SK-N-SH (cell line): Measurements from ENCODE around the gene LAMP5. TPM values are rescaled to one million over a fixed set of nuclear protein-coding genes. Genes with fewer than 3 reads are reported as not detected.

ENCODE experiments used
- CTCF ChIA-PET: fragments of 300-600, 350-600 bp; formaldehyde crosslinking; extraction: SDS; loops from one replicate; lab custom pipeline; 2021; lab: Yijun Ruan, JAX
- POLR2A ChIA-PET: fragments of 350-600 bp; sonication (Branson Sonifier 250); formaldehyde crosslinking; extraction: SDS; loops from one replicate; lab custom pipeline; 2020; ENCODE audit warnings: antibody characterized with exemption, inconsistent platforms; lab: Yijun Ruan, JAX
- DNase-seq: peaks from one replicate; pipeline ENCODE4 v3.0.0; 2012
- H2AFZ ChIP-seq: fragments of 200-600 bp; sonication (generic); 2 replicates; pipeline ENCODE4 v1.8.1; 2016; ENCODE audit warnings: antibody characterized with exemption, mild to moderate bottlenecking, low read depth
- H3F3A ChIP-seq: fragments of 200-600 bp; sonication (generic); replicated peaks from 2 replicates; pipeline ENCODE3; 2016; ENCODE audit warnings: antibody characterized with exemption, mild to moderate bottlenecking; ENCODE audit not compliant: insufficient read depth
- H3K27ac ChIP-seq, 2 experiments: fragments of 200-500 bp in 1 of 2; fragments of 200-600 bp in 1 of 2; sonication (Bioruptor generic) in 1 of 2; sonication (generic), shearing (Covaris generic) in 1 of 2; 2 replicates each; pipeline versions ENCODE4 v1.5.1 to v1.6.1; 2014 to 2016; ENCODE audit warnings: low read depth in 2 of 2, inconsistent platforms in 1 of 2, low read length in 1 of 2, mild to moderate bottlenecking in 1 of 2, mixed read lengths in 1 of 2
- H3K27me3 ChIP-seq: fragments of 200-600 bp; sonication (generic), shearing (Covaris generic); 2 replicates; pipeline ENCODE4 v1.6.1; 2016; ENCODE audit warnings: mixed run types; ENCODE audit not compliant: insufficient read depth
- H3K36me3 ChIP-seq, 2 experiments: fragments of 200-500 bp in 1 of 2; fragments of 200-600 bp in 1 of 2; sonication (Bioruptor generic) in 1 of 2; sonication (generic) in 1 of 2; replicated peaks in 1 of 2; 2 replicates each; pipeline versions ENCODE3 to v1.5.1; 2014 to 2016; ENCODE audit warnings: low read length in 1 of 2, mild to moderate bottlenecking in 1 of 2; ENCODE audit not compliant: insufficient read depth in 2 of 2, control insufficient read depth in 1 of 2
- H3K4me1 ChIP-seq, 2 experiments: fragments of 200-500 bp in 1 of 2; fragments of 200-600 bp in 1 of 2; sonication (Bioruptor generic) in 1 of 2; sonication (generic), shearing (Covaris generic) in 1 of 2; 2 replicates each; pipeline versions ENCODE4 v1.5.1 to v1.6.1; 2014 to 2016; ENCODE audit warnings: low read depth in 1 of 2, low read length in 1 of 2, mixed run types in 1 of 2; ENCODE audit not compliant: insufficient read depth in 2 of 2, control insufficient read depth in 1 of 2
- H3K4me2 ChIP-seq: fragments of 200-600 bp; sonication (generic), shearing (Covaris generic); 2 replicates; pipeline ENCODE4 v1.6.1; 2017; ENCODE audit warnings: mixed run types
- H3K4me3 ChIP-seq, 2 experiments: fragments of 200-500 bp in 1 of 2; fragments of 200-600 bp in 1 of 2; sonication (Bioruptor generic) in 1 of 2; sonication (generic), shearing (Covaris generic) in 1 of 2; 2 replicates each; pipeline versions ENCODE4 v1.5.1 to v1.8.1; 2014 to 2016; ENCODE audit warnings: low read depth in 2 of 2, inconsistent platforms in 1 of 2, low read length in 1 of 2, mild to moderate bottlenecking in 1 of 2, mixed read lengths in 1 of 2, moderate library complexity in 1 of 2
- H3K79me2 ChIP-seq: fragments of 200-600 bp; sonication (generic); 2 replicates; pipeline ENCODE4 v1.8.1; 2017; ENCODE audit warnings: mild to moderate bottlenecking; ENCODE audit not compliant: insufficient read depth
- H3K9ac ChIP-seq: fragments of 200-600 bp; sonication (generic); 2 replicates; pipeline ENCODE4 v1.6.1; 2017; ENCODE audit warnings: mixed run types
- H3K9me2 ChIP-seq: fragments of 200-600 bp; sonication (generic); 2 replicates; pipeline ENCODE4 v1.6.1; 2017; ENCODE audit warnings: mixed run types
- H3K9me3 ChIP-seq: fragments of 200-600 bp; sonication (generic); 2 replicates; pipeline ENCODE4 v1.6.1; 2017; ENCODE audit warnings: mixed run types, mild to moderate bottlenecking, moderate library complexity
- H4K20me1 ChIP-seq: fragments of 200-600 bp; sonication (generic); 2 replicates; pipeline ENCODE4 v1.6.1; 2017; ENCODE audit warnings: mild to moderate bottlenecking, mixed run types; ENCODE audit not compliant: insufficient read depth
- ELF1 ChIP-seq: IDR thresholded peaks from 2 replicates; pipeline ENCODE4 v1.4.0; 2012
- EP300 ChIP-seq, 2 experiments: IDR thresholded peaks; 2 replicates each; pipeline versions ENCODE4 v1.4.0 to v1.6.1; 2012; ENCODE audit warnings: borderline replicate concordance in 1 of 2, low read depth in 1 of 2, low read length in 1 of 2
- EZH2phosphoT487 ChIP-seq: fragments of 200-600 bp; sonication (generic); IDR thresholded peaks from 2 replicates; pipeline ENCODE4 v1.6.1; 2017; ENCODE audit warnings: low read depth, mixed run types, mild to moderate bottlenecking, antibody characterized with exemption, moderate library complexity, borderline replicate concordance
- FOSL2 ChIP-seq: IDR thresholded peaks from 2 replicates; pipeline ENCODE4 v1.4.0; 2012; ENCODE audit warnings: low read depth, mild to moderate bottlenecking, moderate library complexity, borderline replicate concordance
- JUND ChIP-seq: IDR thresholded peaks from 2 replicates; pipeline ENCODE4 v1.4.0; 2012
- MEF2A ChIP-seq: IDR thresholded peaks from 2 replicates; pipeline ENCODE4 v1.4.0; 2012; ENCODE audit warnings: low read depth, borderline replicate concordance
- NRF1 ChIP-seq: IDR thresholded peaks from 2 replicates; pipeline ENCODE4 v1.6.1; 2012; ENCODE audit warnings: low read depth, mild to moderate bottlenecking, low read length
- RAD21 ChIP-seq: IDR thresholded peaks from 2 replicates; pipeline ENCODE4 v1.6.1; 2012; ENCODE audit warnings: mild to moderate bottlenecking, low read length
- RCOR1 ChIP-seq: fragments of 150-350 bp; IDR thresholded peaks from 2 replicates; pipeline ENCODE4 v1.6.1; 2017; ENCODE audit warnings: antibody characterized with exemption, low read length
- SMC3 ChIP-seq: IDR thresholded peaks from 2 replicates; pipeline ENCODE4 v1.6.1; 2012; ENCODE audit warnings: low read depth, low read length, improper control_type of control experiment
- TCF12 ChIP-seq: IDR thresholded peaks from 2 replicates; pipeline ENCODE4 v1.4.0; 2012
- TEAD4 ChIP-seq: IDR thresholded peaks from 2 replicates; pipeline ENCODE4 v1.4.0; 2012; ENCODE audit warnings: mild to moderate bottlenecking, borderline replicate concordance; ENCODE audit not compliant: insufficient read depth
- WGBS: methylation state at CpG from one replicate; pipeline ENCODE4 v1.1.6; 2017; ENCODE audit warnings: low lambda C conversion rate; 5-methylcytosine and 5-hydroxymethylcytosine counted together
- polyA plus RNA-seq, 3 experiments: library from polyadenylated mRNA; depleted of rRNA; stranded (reverse); fragments of >200 nt; gene quantifications; 2 replicates each; pipeline ENCODE4 v1.2.3, GENCODE V29; 2012
- TF ChIP-seq, protein P1 (sequence below): fragments of 150-350 bp; IDR thresholded peaks from 2 replicates; pipeline ENCODE4 v1.6.1; 2017; ENCODE audit warnings: antibody characterized with exemption, low read length, low read depth, borderline replicate concordance
- TF ChIP-seq, protein P2 (sequence below): IDR thresholded peaks from 2 replicates; pipeline ENCODE4 v1.4.0; 2012; ENCODE audit warnings: low read depth, borderline replicate concordance
- TF ChIP-seq, protein P3 (sequence below): fragments of 150-350 bp; IDR thresholded peaks from 2 replicates; pipeline ENCODE4 v1.6.1; 2016; ENCODE audit warnings: mild to moderate bottlenecking, low read depth, low read length

Gene LAMP5
- polyA plus RNA-seq, 1 of the 3 experiments (the other 2 are of a cell fraction): 4.8 TPM

DNA sequence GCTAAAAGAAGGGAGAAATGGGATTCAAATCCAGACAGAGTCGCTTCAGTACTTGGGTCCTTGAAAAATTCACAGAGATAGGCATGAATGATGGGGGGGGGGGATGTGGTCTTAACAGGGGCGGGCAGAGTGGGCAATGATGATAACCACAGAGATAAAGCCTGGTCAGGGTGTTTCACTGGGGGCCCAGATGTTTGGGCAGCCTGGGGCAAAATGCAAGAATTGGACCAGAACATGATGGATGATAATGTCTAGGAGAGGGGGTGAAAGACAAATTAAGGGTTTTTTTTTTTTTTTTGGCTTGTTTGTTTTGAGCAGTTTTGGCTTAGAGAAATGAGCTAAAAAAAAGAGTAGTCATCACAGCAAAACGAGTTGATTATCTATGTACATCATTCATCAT, 57.4 kb downstream of the LAMP5 start:
- Histone ChIP-seq H3F3A (no peaks in the 10 kb centered on the region), H3K27me3 (no peaks in the 10 kb centered on the region), H3K9me2 (no peaks in the 10 kb centered on the region), H3K36me3 (no peaks in the 10 kb centered on the region), H2AFZ (no peak overlapping the region), H3K27ac (peak overlapping the region in 1 of 2 experiments; percentile 74; a peak in 1 of 4 replicates), H3K79me2 (no peaks in the 10 kb centered on the region), H3K9me3 (no peaks in the 10 kb centered on the region), H3K4me3 (no peak overlapping the region), H3K9ac (no peak overlapping the region), H3K4me1 (peaks cover 0 to 36% of the 10 kb centered on the region in 2 experiments; a peak in 2 of 4 replicates), H3K4me2 (no peak overlapping the region), H4K20me1 (no peaks in the 10 kb centered on the region)
- DNase-seq: peak; percentile 60
- CTCF ChIA-PET: interaction anchor here (1.2 to 5.5 kb wide), 6 partner anchors 18 to 164 kb away, joined by 3 to 36 read pairs (median 6); no protein-coding TSS in a partner anchor
- 38% methylated on average over 3 of the region's 3 CpGs for WGBS
- TF ChIP-seq EP300 (IDR thresholded peaks at IDR 0.05; ENCODE audit: borderline replicate concordance in 1 of 2, low read depth in 1 of 2, low read length in 1 of 2): peak in 1 of 2 experiments; percentile 80; a peak in 2 of 4 replicates
- TF ChIP-seq, protein P1, sequence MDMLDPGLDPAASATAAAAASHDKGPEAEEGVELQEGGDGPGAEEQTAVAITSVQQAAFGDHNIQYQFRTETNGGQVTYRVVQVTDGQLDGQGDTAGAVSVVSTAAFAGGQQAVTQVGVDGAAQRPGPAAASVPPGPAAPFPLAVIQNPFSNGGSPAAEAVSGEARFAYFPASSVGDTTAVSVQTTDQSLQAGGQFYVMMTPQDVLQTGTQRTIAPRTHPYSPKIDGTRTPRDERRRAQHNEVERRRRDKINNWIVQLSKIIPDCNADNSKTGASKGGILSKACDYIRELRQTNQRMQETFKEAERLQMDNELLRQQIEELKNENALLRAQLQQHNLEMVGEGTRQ: no peak
- POLR2A ChIA-PET: interaction anchor here (1.1 to 2.0 kb wide), 2 partner anchors 40 to 57 kb away, joined by 3 to 7 read pairs; partner anchors contain the start of gene LAMP5

- H3K79me2 ChIP-seq: no peaks in the 10 kb centered on the region
- peak overlapping the region in 1 of 2 experiments; percentile 74; a peak in 1 of 4 replicates for H3K27ac ChIP-seq
- no peak overlapping the region for H3K4me3 ChIP-seq
- no peaks in the 10 kb centered on the region for H4K20me1 ChIP-seq
- CTCF ChIA-PET: interaction anchor here (1.1 to 5.5 kb wide), 5 partner anchors 10 to 165 kb away, joined by 3 to 36 read pairs (median 6); no protein-coding TSS in a partner anchor
- H2AFZ ChIP-seq: no peak overlapping the region
- no peaks in the 10 kb centered on the region for H3K27me3 ChIP-seq
- no peak for TF ChIP-seq FOSL2
- peak in 1 of 2 experiments; percentile 48; a peak in 1 of 4 replicates for TF ChIP-seq EP300 (IDR thresholded peaks at IDR 0.05; ENCODE audit: borderline replicate concordance in 1 of 2, low read depth in 1 of 2, low read length in 1 of 2)
- TF ChIP-seq, all 33 proteins: peak for 1
- Histone ChIP-seq H3K9me2 (no peaks in the 10 kb centered on the region), H3K9me3 (no peaks in the 10 kb centered on the region), H3K4me2 (no peak overlapping the region), H3K9ac (no peak overlapping the region), H3K4me1 (peaks cover 0 to 36% of the 10 kb centered on the region in 2 experiments; a peak in 2 of 4 replicates), H3K36me3 (no peaks in the 10 kb centered on the region), H3F3A (no peaks in the 10 kb centered on the region)
- peak; percentile 20 for DNase-seq
- POLR2A ChIA-PET: interaction anchor here (1.1 kb wide), 1 partner anchor 58 kb away, joined by 3 read pairs; the partner anchor contains the start of gene LAMP5
- WGBS: 20% methylated on average over 2 of the region's 2 CpGs
Measured at GRCh38 chr20:9572670-9573069, 58.3 kb downstream of the LAMP5 start.

- CTCF ChIA-PET: interaction anchor here (1.1 to 5.5 kb wide), 5 partner anchors 9 to 165 kb away, joined by 3 to 36 read pairs (median 6); no protein-coding TSS in a partner anchor
- POLR2A ChIA-PET: no interaction called here
- no peaks in the 10 kb centered on the region for H3K9me2 ChIP-seq
- TF ChIP-seq NRF1 (no peak), SMC3 (no peak), RAD21 (no peak), RCOR1 (no peak), TCF12 (no peak), JUND (no peak), TEAD4 (no peak), ELF1 (no peak), EZH2phosphoT487 (no peak), MEF2A (no peak)
- TF ChIP-seq, protein P1: no peak
- TF ChIP-seq, protein P2, sequence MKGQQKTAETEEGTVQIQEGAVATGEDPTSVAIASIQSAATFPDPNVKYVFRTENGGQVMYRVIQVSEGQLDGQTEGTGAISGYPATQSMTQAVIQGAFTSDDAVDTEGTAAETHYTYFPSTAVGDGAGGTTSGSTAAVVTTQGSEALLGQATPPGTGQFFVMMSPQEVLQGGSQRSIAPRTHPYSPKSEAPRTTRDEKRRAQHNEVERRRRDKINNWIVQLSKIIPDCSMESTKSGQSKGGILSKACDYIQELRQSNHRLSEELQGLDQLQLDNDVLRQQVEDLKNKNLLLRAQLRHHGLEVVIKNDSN: no peak
- TF ChIP-seq, protein P3, sequence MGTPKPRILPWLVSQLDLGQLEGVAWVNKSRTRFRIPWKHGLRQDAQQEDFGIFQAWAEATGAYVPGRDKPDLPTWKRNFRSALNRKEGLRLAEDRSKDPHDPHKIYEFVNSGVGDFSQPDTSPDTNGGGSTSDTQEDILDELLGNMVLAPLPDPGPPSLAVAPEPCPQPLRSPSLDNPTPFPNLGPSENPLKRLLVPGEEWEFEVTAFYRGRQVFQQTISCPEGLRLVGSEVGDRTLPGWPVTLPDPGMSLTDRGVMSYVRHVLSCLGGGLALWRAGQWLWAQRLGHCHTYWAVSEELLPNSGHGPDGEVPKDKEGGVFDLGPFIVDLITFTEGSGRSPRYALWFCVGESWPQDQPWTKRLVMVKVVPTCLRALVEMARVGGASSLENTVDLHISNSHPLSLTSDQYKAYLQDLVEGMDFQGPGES: no peak
Measured at GRCh38 chr20:9573335-9574151, 59.2 kb downstream of the LAMP5 start.

More at GRCh38 chr20:9573335-9574151, 59.2 kb downstream of the LAMP5 start:
- Histone ChIP-seq H3K79me2 (no peaks in the 10 kb centered on the region), H2AFZ (no peak overlapping the region), H3K4me3 (no peak overlapping the region), H3F3A (no peaks in the 10 kb centered on the region), H3K9me3 (no peaks in the 10 kb centered on the region), H3K36me3 (no peaks in the 10 kb centered on the region), H3K27me3 (no peaks in the 10 kb centered on the region), H3K9ac (no peak overlapping the region), H4K20me1 (no peaks in the 10 kb centered on the region), H3K4me1 (peaks cover 0 to 31% of the 10 kb centered on the region in 2 experiments; a peak in 2 of 4 replicates), H3K27ac (no peak overlapping the region; a peak in 1 of 4 replicates), H3K4me2 (no peak overlapping the region)
- 65% methylated on average over 13 of the region's 13 CpGs for WGBS
- peak; percentile 26 for DNase-seq
